ENCODE data around the gene RNF208.

DNA sequence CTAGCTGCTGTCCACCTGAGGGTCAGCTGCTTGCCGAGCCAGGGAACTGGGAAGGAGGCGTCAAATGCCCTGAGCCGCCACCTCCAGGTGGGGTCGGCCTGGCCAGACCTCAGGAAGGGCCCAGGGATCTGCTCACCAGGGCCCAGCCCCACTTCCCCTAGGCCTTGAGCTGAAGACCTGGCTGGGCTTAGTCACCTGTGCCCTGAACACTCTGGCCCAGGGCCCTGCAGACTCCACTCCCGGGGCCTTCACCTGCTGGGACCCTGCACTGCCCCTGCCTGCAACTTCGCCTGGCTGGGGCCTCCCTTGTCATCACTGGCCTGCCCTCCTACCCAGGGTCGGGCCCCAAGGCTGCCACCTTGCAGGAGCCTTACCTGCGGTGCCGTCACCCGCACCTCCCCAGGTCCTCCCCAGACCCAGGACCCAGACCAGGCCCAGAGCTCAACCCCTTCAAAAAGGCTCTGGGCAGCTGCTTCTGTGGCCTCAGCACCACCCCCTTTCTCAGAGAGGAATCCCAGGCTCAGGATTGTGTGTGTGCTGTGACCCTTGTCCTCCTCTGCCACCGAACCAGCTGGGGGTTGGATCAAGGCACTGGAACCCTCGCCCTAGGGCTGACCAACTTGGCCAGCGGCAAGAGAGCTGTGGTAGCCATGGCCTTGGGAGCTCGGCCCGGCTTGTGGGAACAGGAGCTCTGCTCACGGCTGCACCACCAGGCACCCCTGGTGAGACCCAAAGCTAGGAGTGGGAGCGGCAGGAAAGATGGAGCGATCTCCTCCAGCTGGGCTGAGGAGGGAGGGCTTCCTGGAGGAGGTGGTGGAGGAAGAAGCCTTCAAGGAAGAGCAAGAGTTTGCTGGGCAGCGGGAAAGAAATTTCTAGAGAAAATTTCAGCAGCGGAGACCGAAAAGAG, 31.9 kb upstream of the RNF208 start:
- TF ChIP-seq CTCF (IDR thresholded peaks at IDR 0.05) = no peak
- TF ChIP-seq EZH2phosphoT487 (IDR thresholded peaks at IDR 0.05) = no peak
- no peak for TF ChIP-seq EZH2 (IDR thresholded peaks at IDR 0.05)
